Measurements from ENCODE around the gene ACSS1.

- no peak for TF ChIP-seq CTCF (IDR thresholded peaks at IDR 0.05)
- no peak for TF ChIP-seq ZFX (IDR thresholded peaks at IDR 0.05; ENCODE audit: borderline replicate concordance)
Observed at GRCh38 chr20:25038591-25039015, 19.3 kb downstream of the ACSS1 start.
